Body of pancreas (tissue), 4 donors: ENCODE data around the gene DBP. TPM values are rescaled to one million over a fixed set of nuclear protein-coding genes. Genes with fewer than 3 reads are reported as not detected.
"Not testable (repeated sequence)": the region's sequence is repeated elsewhere in the genome, so short reads cannot be mapped to it uniquely, and the experiment has no call there.

Source experiments
- ATAC-seq: fragments of 150-250 bp; one replicate; pipeline ENCODE4 v1.9.1; 2016
- DNase-seq, 4 donors: peaks; one replicate each; pipeline ENCODE4 v3.0.0-alpha.2; 2019
- H3K27ac ChIP-seq, 4 donors: fragments of 200-600 bp; sonication (generic); 1 replicate in 3 of 4; 2 replicates in 1 of 4; pipeline versions ENCODE4 v1.5.1 to v1.6.1; 2016 to 2019; ENCODE audit warnings: mild to moderate bottlenecking in 1 of 4, mixed read lengths in 1 of 4, moderate library complexity in 1 of 4
- H3K27me3 ChIP-seq, 2 donors: fragments of 200-600 bp; sonication (generic); one replicate each; pipeline ENCODE4 v1.6.0; 2016; ENCODE audit warnings: mild to moderate bottlenecking in 1 of 2
- H3K36me3 ChIP-seq, 2 donors: fragments of 200-600 bp; sonication (generic); replicated peaks in 1 of 2; 2 replicates each; pipeline ENCODE4 v1.5.1; 2016; ENCODE audit warnings: low read depth in 2 of 2; ENCODE audit not compliant: insufficient read depth in 1 of 2
- H3K4me1 ChIP-seq: fragments of 200-600 bp; sonication (generic); one replicate; pipeline ENCODE4 v1.6.0; 2016
- H3K4me3 ChIP-seq, 2 donors: fragments of 200-600 bp; sonication (generic); 1 replicate in 1 of 2; 2 replicates in 1 of 2; pipeline ENCODE4 v1.5.1; 2016 to 2019
- H3K9me3 ChIP-seq, 3 donors: fragments of 200-600 bp; sonication (generic); 1 replicate in 2 of 3; 2 replicates in 1 of 3; pipeline ENCODE4 v1.5.1; 2016
- CTCF ChIP-seq, 7 experiments: fragments of 450-650 bp in 4 of 7; fragments of 200-600 bp in 3 of 7; sonication (generic) in 3 of 7; IDR thresholded peaks; one replicate each; pipeline ENCODE4 v1.5.1; 2016 to 2019; ENCODE audit warnings: antibody characterized with exemption in 7 of 7
- POLR2A ChIP-seq, 3 donors: fragments of 450-650 bp; IDR thresholded peaks; one replicate each; pipeline ENCODE4 v1.6.1; 2016; ENCODE audit warnings: antibody characterized with exemption in 3 of 3, mild to moderate bottlenecking in 2 of 3
- WGBS, 2 donors: methylation state at CpG; one replicate each; pipeline ENCODE4 v1.1.5; 2017; 5-methylcytosine and 5-hydroxymethylcytosine counted together
- intact Hi-C: fragments of 100-400 bp; cut with DNase I; formaldehyde crosslinking; loops from one replicate; pipeline ENCODE4 v1.15.1; 2023
- total RNA-seq, 2 donors: library from RNA; depleted of rRNA; stranded (reverse); fragments of >200 nt; gene quantifications; one replicate each; pipeline ENCODE4 v1.1.0, GENCODE V29; 2016

DBP gene
- total RNA-seq, 2 donors from 2014 or later: 2.0 to 4.9 TPM

DNA sequence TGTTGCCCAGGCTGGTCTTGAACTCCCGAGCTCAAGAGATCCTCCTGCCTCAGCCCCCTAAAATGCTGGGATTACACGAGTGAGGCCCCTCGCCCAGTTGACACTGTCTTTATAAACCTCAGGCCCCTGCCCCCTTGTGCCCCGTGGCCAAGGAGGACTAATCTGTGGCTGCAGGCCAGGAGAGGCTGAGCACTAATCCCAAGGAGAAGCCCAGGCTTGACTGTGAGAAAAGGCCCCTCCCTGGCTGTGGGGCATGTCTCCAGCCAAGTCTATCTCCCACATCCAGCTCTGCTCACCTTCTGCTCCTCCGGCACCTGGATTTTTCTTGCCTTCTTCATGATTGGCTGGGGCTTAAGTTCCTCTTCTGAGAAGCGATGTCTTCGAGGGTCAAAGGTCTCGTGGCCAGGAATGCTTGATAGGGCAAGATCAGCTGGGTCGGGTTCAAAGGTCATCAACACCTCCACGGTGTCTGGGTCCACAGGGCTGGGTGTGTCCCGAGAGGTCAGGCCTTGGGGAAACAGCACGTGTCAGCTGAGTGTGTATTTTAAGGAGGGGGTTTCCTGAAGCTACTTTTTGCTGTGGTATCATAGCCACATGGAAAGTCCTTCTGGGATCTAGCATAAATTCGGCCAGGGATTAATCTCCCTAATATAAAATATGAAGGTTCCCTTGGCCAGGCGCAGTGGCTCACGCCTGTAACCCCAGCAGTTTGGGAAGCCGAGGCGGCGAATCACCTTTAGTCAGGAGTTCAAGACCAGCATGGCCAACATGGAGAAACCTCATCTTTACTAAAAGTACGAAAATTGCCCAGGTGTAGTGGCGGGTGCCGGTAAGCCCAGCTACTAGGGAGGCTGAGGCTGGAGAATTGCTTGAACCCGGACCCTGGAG lies 3.8 kb downstream of the DBP start:
- DNase-seq (no peak), ATAC-seq (no peak)
- no peaks in the 10 kb centered on the region for H3K27me3 ChIP-seq
- 38 to 56% methylated on average over 12 to 22 of the region's 22 CpGs for WGBS, 2 donors
- H3K4me1 ChIP-seq: peaks cover 35% of the 10 kb centered on the region
- H3K4me3 ChIP-seq: no peak overlapping the region
- H3K9me3 ChIP-seq: no peaks in the 10 kb centered on the region
- no peaks in the 10 kb centered on the region for H3K36me3 ChIP-seq
- TF ChIP-seq POLR2A (IDR thresholded peaks at IDR 0.05): no peak
- TF ChIP-seq CTCF (IDR thresholded peaks at IDR 0.05): no peak
- peak overlapping the region in 3 of 4 donors; percentile 95 to 98 (median 96) for H3K27ac ChIP-seq
- intact Hi-C loops: no loop called here

DNA sequence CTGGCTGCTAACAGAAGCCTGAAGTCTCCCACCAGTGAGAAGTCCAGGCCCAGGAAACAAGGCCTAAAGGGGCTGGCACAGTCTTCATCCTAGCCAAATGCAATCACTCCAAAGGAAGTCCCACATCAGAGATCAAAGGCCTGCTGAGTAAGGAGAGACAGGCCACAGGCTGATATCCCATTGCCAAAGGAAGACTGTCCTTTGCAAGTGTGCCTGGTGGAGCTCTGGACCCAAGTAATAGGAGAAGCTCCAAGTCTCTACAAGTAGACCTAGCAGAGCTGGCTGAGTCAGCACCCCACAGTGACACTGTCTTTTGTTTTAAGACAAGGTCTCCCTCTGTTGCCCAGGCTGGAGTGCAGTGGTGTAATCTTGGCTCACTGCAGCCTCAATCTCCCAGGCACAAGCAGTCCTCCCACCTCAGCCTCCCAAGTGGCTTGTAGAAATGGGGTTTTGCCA lies 4.5 kb downstream of the DBP start:
- Histone ChIP-seq H3K4me1 (peaks cover 33% of the 10 kb centered on the region), H3K4me3 (no peak overlapping the region), H3K27ac (peak overlapping the region in 3 of 4 donors; percentile 95 to 98 (median 96)), H3K27me3 (no peaks in the 10 kb centered on the region), H3K36me3 (no peaks in the 10 kb centered on the region), H3K9me3 (no peaks in the 10 kb centered on the region)
- ATAC-seq (no peak), DNase-seq (no peak)
- intact Hi-C loops: no loop called here
- TF ChIP-seq CTCF (IDR thresholded peaks at IDR 0.05): no peak
- no peak for TF ChIP-seq POLR2A (IDR thresholded peaks at IDR 0.05)

- DNase-seq, H3K9me3 ChIP-seq, H3K27me3 ChIP-seq, H3K4me3 ChIP-seq, ATAC-seq, H3K36me3 ChIP-seq, intact Hi-C loops: not testable (repeated sequence)
- Histone ChIP-seq H3K27ac (peak overlapping the region in 2 of 4 donors; percentile 95 to 98), H3K4me1 (peaks cover 33% of the 10 kb centered on the region)
- 87 to 97% methylated on average over 11 of the region's 11 CpGs for WGBS, 2 donors
These were observed 4.9 kb downstream of the DBP start for GRCh38 chr19:48632286-48632685.

GRCh38 chr19:48631225-48631624 lies 6.0 kb downstream of the DBP start:
- no peaks in the 10 kb centered on the region for H3K36me3 ChIP-seq
- DNase-seq (no peak), ATAC-seq (no peak)
- TF ChIP-seq CTCF (IDR thresholded peaks at IDR 0.05): no peak
- TF ChIP-seq POLR2A (IDR thresholded peaks at IDR 0.05): no peak
- peaks cover 33% of the 10 kb centered on the region for H3K4me1 ChIP-seq
- no peaks in the 10 kb centered on the region for H3K9me3 ChIP-seq
- 78% methylated on average over 3 of the region's 3 CpGs; no CpG with 5 or more reads in 1 of the 2 donors for WGBS, 2 donors
- intact Hi-C loops: no loop called here
- peak overlapping the region in 2 of 4 donors; percentile 22 to 64 for H3K27ac ChIP-seq
- H3K27me3 ChIP-seq: no peaks in the 10 kb centered on the region
- no peak overlapping the region for H3K4me3 ChIP-seq

DNA sequence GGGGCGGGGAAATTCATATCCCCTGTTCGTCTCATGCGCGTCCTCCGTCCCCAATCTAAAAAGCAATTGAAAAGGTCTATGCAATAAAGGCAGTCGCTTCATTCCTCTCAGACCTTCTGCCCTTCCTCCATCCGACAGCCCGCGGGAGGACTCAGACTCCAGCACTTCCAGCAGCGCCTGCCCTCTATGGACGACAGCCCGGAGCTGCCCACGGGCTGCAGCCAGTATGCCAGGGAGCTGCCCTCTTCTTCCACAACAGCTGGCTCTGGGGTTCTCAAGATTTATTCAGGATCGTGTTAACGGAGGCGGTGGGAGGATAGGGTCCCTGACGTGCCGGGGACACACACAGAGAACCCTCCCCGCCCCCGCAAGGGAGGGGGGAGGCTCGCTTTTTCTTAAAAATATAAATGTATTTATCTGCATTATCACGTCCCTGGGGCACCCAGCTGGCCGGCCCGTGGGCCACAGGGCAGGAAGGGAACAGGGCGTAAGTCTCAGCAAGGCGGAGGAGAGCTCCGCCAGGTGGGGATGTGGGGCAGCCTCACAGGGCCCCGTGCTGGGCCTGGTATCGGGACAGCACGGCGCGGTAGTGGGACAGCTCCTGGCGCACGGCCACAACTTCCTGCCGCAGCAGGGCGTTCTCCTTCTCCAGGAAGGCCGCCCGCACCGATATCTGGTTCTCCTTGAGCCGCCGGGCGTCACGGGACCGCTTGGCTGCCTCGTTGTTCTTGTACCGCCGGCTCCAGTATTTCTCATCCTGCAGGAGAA lies 6.7 kb downstream of the DBP start:
- DNase-seq (peak in 3 of 4 donors; percentile 62 to 76 (median 65)), ATAC-seq (no peak)
- intact Hi-C loops: no loop called here
- no peak for TF ChIP-seq CTCF (IDR thresholded peaks at IDR 0.05)
- no peak for TF ChIP-seq POLR2A (IDR thresholded peaks at IDR 0.05)
- H3K4me3 ChIP-seq: no peak overlapping the region
- H3K36me3 ChIP-seq: no peaks in the 10 kb centered on the region
- 59 to 89% methylated on average over 40 to 44 of the region's 47 CpGs for WGBS, 2 donors
- peaks cover 33% of the 10 kb centered on the region for H3K4me1 ChIP-seq
- no peaks in the 10 kb centered on the region for H3K9me3 ChIP-seq
- H3K27me3 ChIP-seq: no peaks in the 10 kb centered on the region
- H3K27ac ChIP-seq: peak overlapping the region in 3 of 4 donors; percentile 16 to 64 (median 22)
